H1 (cell line): ENCODE results near the gene CTSW.

Experiments
- CBX5 ChIP-seq: fragments of 300-800, 300-1000 bp; sonication (generic); IDR thresholded peaks from 2 replicates; pipeline ENCODE4 v1.7.1; 2016; ENCODE audit warnings: antibody characterized with exemption, low read length, low read depth
- EGR1 ChIP-seq: IDR thresholded peaks from 2 replicates; pipeline ENCODE4 v1.6.1; 2011; ENCODE audit warnings: low read depth, low read length, borderline replicate concordance
- EP300 ChIP-seq, 2 experiments: IDR thresholded peaks; 1 replicate in 1 of 2; 2 replicates in 1 of 2; pipeline ENCODE4 v1.6.1; 2011 to 2012; ENCODE audit warnings: low read depth in 2 of 2, low read length in 2 of 2, mild to moderate bottlenecking in 2 of 2, borderline replicate concordance in 1 of 2, inconsistent platforms in 1 of 2, moderate library complexity in 1 of 2
- EZH2 ChIP-seq: fragments of 200-600 bp; sonication (generic); IDR thresholded peaks from 2 replicates; pipeline ENCODE4 v1.7.1; 2012; ENCODE audit warnings: low read depth, mild to moderate bottlenecking, moderate library complexity, low read length, inconsistent platforms; ENCODE audit not compliant: severe bottlenecking
- GABPA ChIP-seq: IDR thresholded peaks from 2 replicates; pipeline ENCODE4 v1.6.1; 2011; ENCODE audit warnings: mild to moderate bottlenecking, low read length, moderate library complexity, borderline replicate concordance; ENCODE audit not compliant: insufficient read depth
- HDAC6 ChIP-seq: IDR thresholded peaks from one replicate; pipeline ENCODE4 v1.7.1; 2012; ENCODE audit warnings: low read depth, mild to moderate bottlenecking, inconsistent platforms, low read length, moderate library complexity
- JUN ChIP-seq: IDR thresholded peaks from 2 replicates; pipeline ENCODE4 v1.6.1; 2011; ENCODE audit warnings: low read depth, mild to moderate bottlenecking, improper control_type of control experiment, low read length
- NRF1 ChIP-seq: IDR thresholded peaks from 2 replicates; pipeline ENCODE4 v1.6.1; 2011; ENCODE audit warnings: mild to moderate bottlenecking, low read depth, low read length, improper control_type of control experiment
- POLR2AphosphoS5 ChIP-seq: IDR thresholded peaks from 2 replicates; pipeline ENCODE4 v1.6.1; 2011; ENCODE audit warnings: low read depth, low read length
- RAD21 ChIP-seq, 2 experiments: IDR thresholded peaks in 1 of 2; conservative IDR thresholded peaks in 1 of 2; 2 replicates each; pipeline ENCODE4 v1.6.1; 2011; ENCODE audit warnings: low read depth in 2 of 2, low read length in 2 of 2, improper control_type of control experiment in 1 of 2, inconsistent platforms in 1 of 2, mild to moderate bottlenecking in 1 of 2, moderate library complexity in 1 of 2
- SIN3A ChIP-seq, 2 experiments: IDR thresholded peaks in 1 of 2; conservative IDR thresholded peaks in 1 of 2; 2 replicates each; pipeline ENCODE4 v1.6.1; 2011 to 2012; ENCODE audit warnings: low read length in 2 of 2, improper control_type of control experiment in 1 of 2, low read depth in 1 of 2, mild to moderate bottlenecking in 1 of 2
- TF ChIP-seq, protein P1 (sequence below), 3 experiments: IDR thresholded peaks; 1 replicate in 2 of 3; 2 replicates in 1 of 3; pipeline versions ENCODE4 v1.5.1 to v1.6.1; 2011; ENCODE audit warnings: low read length in 3 of 3, mild to moderate bottlenecking in 3 of 3, inconsistent platforms in 2 of 3, low read depth in 1 of 3, moderate library complexity in 1 of 3; ENCODE audit not compliant: insufficient read depth in 1 of 3; ENCODE audit errors: control extremely low read depth in 1 of 3
- TF ChIP-seq, protein P2 (sequence below): IDR thresholded peaks from 2 replicates; pipeline ENCODE4 v1.6.1; 2011; ENCODE audit warnings: low read depth, mild to moderate bottlenecking, low read length; ENCODE audit not compliant: insufficient read depth
- TF ChIP-seq, protein P3 (sequence below): IDR thresholded peaks from 2 replicates; pipeline ENCODE4 v1.6.1; 2012; ENCODE audit warnings: low read length, inconsistent platforms

DNA sequence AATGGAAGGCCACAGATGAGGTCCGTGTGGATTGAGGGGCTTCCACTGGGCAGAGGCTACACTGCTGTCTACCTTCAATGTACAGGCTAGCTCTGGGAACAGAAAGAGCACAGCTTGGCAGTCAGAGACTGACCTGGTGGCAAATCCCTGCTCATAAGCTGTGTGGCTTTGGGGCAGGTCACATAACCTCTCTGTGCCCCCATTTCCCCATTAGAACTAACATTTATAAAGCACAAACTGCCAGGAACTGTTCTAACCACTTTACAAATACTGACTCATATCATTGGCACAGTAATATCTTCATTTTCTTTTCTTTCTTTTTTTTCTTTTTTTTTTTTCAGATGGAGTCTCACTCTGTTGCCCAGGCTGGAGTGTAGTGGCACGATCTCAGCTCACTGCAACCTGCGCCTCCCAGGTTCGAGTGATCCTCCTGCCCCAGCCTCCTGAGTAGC lies 17.4 kb downstream of the CTSW start:
- no peak for TF ChIP-seq EGR1
- TF ChIP-seq POLR2AphosphoS5 = no peak
- TF ChIP-seq NRF1 = no peak
- TF ChIP-seq, protein P1, sequence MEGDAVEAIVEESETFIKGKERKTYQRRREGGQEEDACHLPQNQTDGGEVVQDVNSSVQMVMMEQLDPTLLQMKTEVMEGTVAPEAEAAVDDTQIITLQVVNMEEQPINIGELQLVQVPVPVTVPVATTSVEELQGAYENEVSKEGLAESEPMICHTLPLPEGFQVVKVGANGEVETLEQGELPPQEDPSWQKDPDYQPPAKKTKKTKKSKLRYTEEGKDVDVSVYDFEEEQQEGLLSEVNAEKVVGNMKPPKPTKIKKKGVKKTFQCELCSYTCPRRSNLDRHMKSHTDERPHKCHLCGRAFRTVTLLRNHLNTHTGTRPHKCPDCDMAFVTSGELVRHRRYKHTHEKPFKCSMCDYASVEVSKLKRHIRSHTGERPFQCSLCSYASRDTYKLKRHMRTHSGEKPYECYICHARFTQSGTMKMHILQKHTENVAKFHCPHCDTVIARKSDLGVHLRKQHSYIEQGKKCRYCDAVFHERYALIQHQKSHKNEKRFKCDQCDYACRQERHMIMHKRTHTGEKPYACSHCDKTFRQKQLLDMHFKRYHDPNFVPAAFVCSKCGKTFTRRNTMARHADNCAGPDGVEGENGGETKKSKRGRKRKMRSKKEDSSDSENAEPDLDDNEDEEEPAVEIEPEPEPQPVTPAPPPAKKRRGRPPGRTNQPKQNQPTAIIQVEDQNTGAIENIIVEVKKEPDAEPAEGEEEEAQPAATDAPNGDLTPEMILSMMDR (IDR thresholded peaks at IDR 0.05; ENCODE audit: control extremely low read depth in 1 of 3, insufficient read depth in 1 of 3, low read depth in 1 of 3, low read length in 3 of 3) = no peak
- TF ChIP-seq, protein P2, sequence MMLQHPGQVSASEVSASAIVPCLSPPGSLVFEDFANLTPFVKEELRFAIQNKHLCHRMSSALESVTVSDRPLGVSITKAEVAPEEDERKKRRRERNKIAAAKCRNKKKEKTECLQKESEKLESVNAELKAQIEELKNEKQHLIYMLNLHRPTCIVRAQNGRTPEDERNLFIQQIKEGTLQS = no peak
- TF ChIP-seq, protein P3, sequence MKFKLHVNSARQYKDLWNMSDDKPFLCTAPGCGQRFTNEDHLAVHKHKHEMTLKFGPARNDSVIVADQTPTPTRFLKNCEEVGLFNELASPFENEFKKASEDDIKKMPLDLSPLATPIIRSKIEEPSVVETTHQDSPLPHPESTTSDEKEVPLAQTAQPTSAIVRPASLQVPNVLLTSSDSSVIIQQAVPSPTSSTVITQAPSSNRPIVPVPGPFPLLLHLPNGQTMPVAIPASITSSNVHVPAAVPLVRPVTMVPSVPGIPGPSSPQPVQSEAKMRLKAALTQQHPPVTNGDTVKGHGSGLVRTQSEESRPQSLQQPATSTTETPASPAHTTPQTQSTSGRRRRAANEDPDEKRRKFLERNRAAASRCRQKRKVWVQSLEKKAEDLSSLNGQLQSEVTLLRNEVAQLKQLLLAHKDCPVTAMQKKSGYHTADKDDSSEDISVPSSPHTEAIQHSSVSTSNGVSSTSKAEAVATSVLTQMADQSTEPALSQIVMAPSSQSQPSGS = no peak
- no peak for TF ChIP-seq EZH2
- no peak for TF ChIP-seq CBX5
- no peak for TF ChIP-seq HDAC6
- TF ChIP-seq RAD21 (IDR thresholded peaks at IDR 0.05 in 1 of 2, conservative IDR thresholded peaks at IDR 0.05 in 1 of 2; ENCODE audit: low read depth in 2 of 2, low read length in 2 of 2) = no peak
- no peak for TF ChIP-seq GABPA
- TF ChIP-seq JUN = no peak
- TF ChIP-seq SIN3A (conservative IDR thresholded peaks at IDR 0.05 in 1 of 2, IDR thresholded peaks at IDR 0.05 in 1 of 2; ENCODE audit: low read depth in 1 of 2, low read length in 2 of 2) = no peak
- no peak for TF ChIP-seq EP300 (IDR thresholded peaks at IDR 0.05; ENCODE audit: borderline replicate concordance in 1 of 2, low read depth in 2 of 2, low read length in 2 of 2)
